Rectal smooth muscle tissue (tissue), 1 donor: ENCODE data around the gene SLC16A12.

ENCODE experiments used
- H3K27ac ChIP-seq: one replicate; pipeline ENCODE4 v1.7.0; 2013; ENCODE audit warnings: low read depth, low read length, inconsistent platforms
- H3K27me3 ChIP-seq: one replicate; pipeline ENCODE4 v1.7.0; 2013; ENCODE audit warnings: low read length; ENCODE audit not compliant: control insufficient read depth, insufficient read depth
- H3K36me3 ChIP-seq: one replicate; pipeline ENCODE4 v1.7.0; 2013; ENCODE audit warnings: low read length; ENCODE audit not compliant: control insufficient read depth, insufficient read depth
- H3K4me1 ChIP-seq: one replicate; pipeline ENCODE4 v1.7.0; 2013; ENCODE audit warnings: low read length; ENCODE audit not compliant: control insufficient read depth, insufficient read depth
- H3K4me3 ChIP-seq: one replicate; pipeline ENCODE4 v1.7.0; 2013; ENCODE audit warnings: low read length
- H3K9ac ChIP-seq: one replicate; pipeline ENCODE4 v1.7.0; 2013; ENCODE audit warnings: low read length

Gene SLC16A12

DNA sequence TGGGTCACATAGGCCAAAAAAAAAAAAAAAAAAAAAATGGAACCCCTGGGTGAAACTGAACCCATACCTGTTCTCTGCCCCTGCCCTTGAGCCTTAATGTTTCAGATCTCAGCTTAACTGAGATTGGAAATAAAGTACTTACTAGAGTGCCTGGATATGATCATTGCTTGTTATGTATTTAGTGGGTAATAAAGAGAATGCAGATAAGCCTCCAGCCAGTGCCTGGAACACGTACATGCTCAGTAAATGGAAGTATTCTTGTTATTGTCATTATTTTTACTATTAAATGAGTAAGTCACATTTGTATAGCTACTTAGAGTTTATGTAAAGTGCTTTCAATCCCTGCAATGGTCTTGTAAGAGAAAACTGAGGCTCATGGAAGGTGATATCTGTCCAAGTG, 14.7 kb downstream of the SLC16A12 start:
- Histone ChIP-seq H3K9ac (no peak overlapping the region), H3K4me1 (peaks cover 2% of the 10 kb centered on the region), H3K4me3 (no peak overlapping the region), H3K27ac (no peak overlapping the region), H3K27me3 (no peaks in the 10 kb centered on the region), H3K36me3 (no peaks in the 10 kb centered on the region)

DNA sequence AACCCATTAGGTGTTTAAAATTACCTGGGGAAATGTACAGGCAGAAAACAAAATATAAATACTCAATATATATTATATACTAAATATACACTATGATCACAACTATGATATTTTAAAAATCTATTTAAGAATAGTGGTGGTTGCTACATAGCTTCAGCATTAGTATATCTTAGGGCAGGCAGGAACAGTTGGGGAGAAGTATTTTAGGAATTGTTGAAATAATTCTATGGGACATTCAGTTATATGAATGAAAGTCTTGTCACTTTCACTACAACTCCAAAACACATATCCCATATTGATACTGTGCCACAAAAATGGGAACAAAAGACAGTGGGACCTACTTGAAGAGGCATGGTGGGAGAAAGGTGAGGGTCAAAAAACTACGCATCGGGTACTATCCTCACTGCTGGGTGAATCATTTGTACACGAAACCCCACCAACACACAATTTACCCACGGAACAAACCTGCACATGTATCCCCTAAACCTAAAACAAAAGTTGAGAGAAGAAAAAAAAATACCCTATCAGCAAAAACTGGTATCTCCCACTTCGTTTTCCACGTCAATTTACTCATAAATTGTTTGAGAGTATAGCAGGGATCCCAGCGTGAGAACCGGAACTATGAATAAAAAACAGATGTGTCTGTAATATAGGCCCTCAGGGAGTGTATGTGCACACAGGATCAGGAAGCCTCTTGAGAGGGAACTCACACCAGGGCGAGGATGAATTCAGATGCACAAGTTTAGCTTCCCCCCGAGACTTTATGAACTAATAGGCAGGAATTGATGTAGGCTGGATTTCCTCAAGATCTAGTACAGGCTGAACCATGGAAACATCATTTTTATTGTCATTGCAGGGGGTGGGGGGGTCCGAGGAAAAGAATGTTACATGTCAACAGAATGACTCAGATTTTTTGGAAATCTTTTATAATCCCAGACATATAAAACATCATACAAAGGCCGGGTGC, 16.2 kb downstream of the SLC16A12 start:
- no peak overlapping the region for H3K27ac ChIP-seq
- no peaks in the 10 kb centered on the region for H3K27me3 ChIP-seq
- peaks cover 6% of the 10 kb centered on the region for H3K4me1 ChIP-seq

DNA sequence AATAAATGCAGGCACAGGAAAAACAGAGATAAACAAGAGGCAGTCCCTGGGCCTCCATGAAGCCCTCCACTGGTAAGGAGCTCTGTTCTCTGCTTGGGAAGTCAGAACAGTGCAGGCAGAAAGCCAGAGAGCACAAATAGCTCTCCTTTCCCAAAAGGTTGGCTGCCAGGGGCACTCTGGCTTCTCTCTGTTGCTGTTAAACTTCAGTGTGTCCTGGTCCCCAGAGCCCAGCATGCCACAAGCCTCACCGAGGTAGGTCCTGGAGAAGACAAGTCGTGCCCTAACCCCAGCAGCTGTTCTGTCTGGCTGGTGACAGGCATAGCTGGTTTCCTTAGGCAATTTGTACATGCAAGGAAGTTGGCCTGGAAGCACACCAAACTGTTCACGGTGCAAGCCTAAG, 17.3 kb downstream of the SLC16A12 start:
- no peak overlapping the region for H3K9ac ChIP-seq
- H3K4me3 ChIP-seq: no peak overlapping the region
- no peaks in the 10 kb centered on the region for H3K36me3 ChIP-seq
- peaks cover 6% of the 10 kb centered on the region for H3K4me1 ChIP-seq
- no peaks in the 10 kb centered on the region for H3K27me3 ChIP-seq
- peak overlapping the region; percentile 24 for H3K27ac ChIP-seq

More for the DNA sequence above, 16.2 kb downstream of the SLC16A12 start:
- Histone ChIP-seq H3K9ac (no peak overlapping the region), H3K36me3 (no peaks in the 10 kb centered on the region), H3K4me3 (no peak overlapping the region)

DNA sequence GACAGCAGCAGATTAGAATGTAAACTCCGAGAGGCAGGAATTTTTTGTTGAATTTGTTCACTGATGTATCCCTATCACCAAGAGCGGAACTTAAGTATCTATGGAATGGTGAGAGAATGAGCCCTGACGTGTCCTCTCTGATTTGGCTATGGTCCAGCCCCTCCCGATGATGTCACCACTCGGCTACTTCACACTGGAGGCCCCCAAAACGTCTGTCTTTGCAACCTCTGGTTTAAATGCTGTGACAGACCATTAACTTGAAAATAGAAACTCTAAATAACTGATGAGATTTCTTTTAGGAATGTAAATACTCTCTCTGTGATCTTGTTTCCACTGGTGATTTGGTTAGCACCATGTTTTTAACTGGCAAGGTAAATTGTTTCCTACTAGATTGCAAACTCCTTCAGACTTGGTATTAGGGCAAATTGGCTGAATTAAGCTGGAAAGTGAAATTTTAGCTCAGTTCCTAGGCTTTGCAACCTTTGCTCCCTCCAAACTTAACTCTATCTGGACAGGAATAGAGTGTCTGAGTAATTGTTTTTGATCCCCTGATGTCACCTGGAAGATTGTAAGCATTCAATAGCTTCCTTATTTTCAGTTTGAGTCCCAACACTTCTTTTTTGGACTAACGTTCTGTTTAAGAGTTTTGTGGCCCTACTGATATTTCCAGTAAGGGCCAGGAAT, 19.1 kb downstream of the SLC16A12 start:
- Histone ChIP-seq H3K27me3 (no peaks in the 10 kb centered on the region), H3K4me3 (no peak overlapping the region), H3K27ac (peak overlapping the region; percentile 64), H3K4me1 (peaks cover 6% of the 10 kb centered on the region), H3K9ac (no peak overlapping the region), H3K36me3 (no peaks in the 10 kb centered on the region)

DNA sequence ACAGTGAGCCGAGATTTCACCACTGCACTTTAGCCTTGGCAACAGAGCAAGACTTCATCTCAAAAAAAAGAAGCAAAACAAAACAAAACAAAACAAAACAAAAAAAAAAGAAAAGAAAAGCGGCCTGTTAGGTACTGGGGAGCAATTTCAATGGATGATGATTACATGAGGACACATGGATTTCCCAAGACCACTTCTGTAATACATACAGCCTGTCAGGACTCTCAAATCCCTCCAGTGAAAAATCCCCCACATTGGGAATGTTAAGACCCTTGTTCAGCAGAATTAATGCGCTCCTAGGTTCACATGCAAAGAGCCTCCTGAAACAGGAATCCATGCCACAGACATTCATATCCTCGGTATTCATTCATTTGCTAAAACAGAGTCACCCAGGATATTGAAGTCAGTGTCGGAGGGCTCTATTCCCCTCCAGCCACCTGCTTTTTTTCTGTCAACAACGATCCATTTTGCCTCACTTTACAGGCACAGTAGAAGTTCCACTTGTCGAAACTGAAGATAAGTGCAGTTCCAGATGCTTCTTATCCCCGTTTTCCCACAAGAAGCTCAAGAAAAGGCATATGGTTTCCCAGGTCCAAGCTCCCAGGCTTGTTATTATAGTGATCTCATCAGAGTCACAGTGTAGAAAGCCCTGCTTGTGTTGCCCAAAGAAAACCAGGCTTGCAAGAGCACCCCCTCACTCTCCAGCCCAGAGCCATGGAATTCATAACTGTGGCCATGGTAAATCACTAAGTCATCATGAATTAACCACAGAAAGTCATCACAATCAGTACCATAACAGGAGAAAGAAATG, 20.2 kb downstream of the SLC16A12 start:
- H3K4me3 ChIP-seq: no peak overlapping the region
- H3K27me3 ChIP-seq: no peaks in the 10 kb centered on the region
- peaks cover 6% of the 10 kb centered on the region for H3K4me1 ChIP-seq
- H3K36me3 ChIP-seq: no peaks in the 10 kb centered on the region
- peak overlapping the region; percentile 64 for H3K27ac ChIP-seq
- H3K9ac ChIP-seq: no peak overlapping the region

DNA sequence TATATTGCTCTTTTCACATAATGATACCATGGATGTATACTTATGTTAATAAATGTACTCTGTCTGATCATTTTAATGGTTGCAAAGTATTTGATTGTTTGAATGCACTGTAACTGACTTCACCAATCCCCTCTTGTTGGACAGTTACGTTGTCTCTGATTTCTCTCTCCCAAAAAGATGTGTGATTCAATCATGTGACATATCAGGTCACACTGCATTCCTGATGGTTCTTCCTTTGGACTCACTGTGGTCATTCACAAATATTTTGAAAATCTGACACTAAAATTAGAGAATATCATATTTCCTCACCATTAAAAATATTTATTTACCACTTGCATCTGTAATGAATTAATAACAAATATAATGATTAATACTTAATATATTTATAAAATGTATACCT, 22.2 kb downstream of the SLC16A12 start:
- Histone ChIP-seq H3K27me3 (no peaks in the 10 kb centered on the region), H3K9ac (no peak overlapping the region), H3K27ac (no peak overlapping the region), H3K4me3 (no peak overlapping the region), H3K36me3 (no peaks in the 10 kb centered on the region), H3K4me1 (peaks cover 6% of the 10 kb centered on the region)

DNA sequence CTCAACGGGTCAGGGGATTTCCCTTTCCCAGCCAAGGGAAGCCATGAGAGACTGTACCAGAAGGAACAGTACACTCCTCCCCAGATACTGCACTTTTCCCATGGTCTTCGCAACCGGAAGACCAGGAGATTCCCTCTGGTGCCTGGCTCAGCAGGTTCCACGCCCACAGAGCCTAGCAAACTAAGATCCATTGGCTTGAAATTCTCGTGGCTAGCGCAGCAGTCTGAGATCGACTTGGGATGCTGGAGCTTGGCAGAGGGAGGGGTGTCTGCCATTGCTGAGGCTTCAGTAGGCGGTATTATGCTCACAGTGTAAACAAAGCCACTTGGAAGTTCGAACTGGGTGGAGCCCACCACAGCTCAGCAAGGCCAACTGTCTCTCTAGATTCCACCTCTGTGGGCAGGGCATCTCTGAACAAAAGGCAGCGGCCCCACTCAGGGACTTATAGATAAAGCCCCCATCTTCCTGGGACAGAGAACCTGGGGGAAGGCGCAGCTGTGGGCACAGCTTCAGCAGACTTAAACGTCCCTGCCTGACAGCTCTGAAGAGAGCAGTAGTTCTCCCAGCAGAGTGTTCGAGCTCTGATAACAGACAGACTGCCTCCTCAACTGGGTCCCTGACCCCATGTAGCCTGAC, 29.6 kb downstream of the SLC16A12 start:
- H3K9ac ChIP-seq: no peak overlapping the region
- no peaks in the 10 kb centered on the region for H3K36me3 ChIP-seq
- H3K4me1 ChIP-seq: no peaks in the 10 kb centered on the region
- no peaks in the 10 kb centered on the region for H3K27me3 ChIP-seq
- H3K27ac ChIP-seq: no peak overlapping the region
- H3K4me3 ChIP-seq: no peak overlapping the region

DNA sequence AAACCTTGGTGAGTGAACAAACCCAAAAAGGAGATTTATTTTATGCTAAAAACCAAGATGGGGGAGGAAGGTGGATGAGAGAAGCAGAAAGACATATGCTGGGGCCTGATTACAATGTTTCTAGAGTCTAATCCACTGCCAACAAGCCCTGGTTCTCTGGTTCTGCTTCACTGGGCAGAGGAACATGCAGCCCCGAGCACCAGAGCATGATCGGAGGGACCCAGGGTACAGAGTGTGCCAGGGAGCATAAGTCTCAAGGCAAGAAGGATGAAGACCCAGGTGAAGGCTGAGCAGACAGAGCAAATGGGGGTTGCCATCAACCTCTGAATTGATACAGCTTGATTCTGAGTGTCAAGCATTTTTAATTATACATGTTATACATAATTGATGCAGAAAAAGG, 30.7 kb downstream of the SLC16A12 start:
- Histone ChIP-seq H3K36me3 (no peaks in the 10 kb centered on the region), H3K4me1 (no peaks in the 10 kb centered on the region), H3K27me3 (no peaks in the 10 kb centered on the region), H3K9ac (no peak overlapping the region), H3K27ac (no peak overlapping the region), H3K4me3 (no peak overlapping the region)

DNA sequence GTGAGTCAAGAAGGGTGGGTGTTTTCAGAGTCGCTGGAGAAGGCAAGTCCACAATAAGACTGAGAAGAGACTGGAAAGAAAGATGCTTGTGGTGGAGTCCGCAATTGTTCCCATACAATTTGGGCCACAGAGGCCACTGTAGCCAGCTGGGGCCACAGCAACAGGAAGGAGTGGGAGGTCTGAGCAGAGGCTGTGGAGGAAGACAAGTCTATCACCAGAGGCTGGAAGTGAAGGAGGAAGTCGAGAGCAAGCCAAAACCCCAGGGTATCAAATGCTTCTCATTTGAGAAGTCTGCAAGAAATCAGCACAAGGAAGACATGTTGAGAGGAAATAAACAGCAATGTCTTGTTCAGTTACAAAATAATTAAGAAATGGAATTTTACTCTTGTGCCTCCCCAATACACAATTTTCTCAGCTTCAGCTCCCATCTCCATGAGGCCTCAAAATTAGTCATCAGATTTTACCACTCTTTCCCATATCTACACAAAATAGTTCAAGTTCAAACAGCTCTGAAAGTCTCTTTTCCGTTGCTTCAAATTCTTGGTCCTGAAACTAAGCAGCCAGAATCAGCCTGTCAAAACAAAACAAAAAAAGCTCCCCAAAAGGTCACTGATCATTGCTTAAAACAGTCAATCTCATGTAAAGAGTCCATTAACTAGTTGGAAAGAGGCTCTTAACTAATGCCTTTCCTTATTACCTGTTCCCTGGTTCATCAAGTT, 31.6 kb downstream of the SLC16A12 start:
- Histone ChIP-seq H3K27ac (no peak overlapping the region), H3K36me3 (no peaks in the 10 kb centered on the region), H3K4me3 (no peak overlapping the region), H3K4me1 (no peaks in the 10 kb centered on the region), H3K9ac (no peak overlapping the region), H3K27me3 (no peaks in the 10 kb centered on the region)

DNA sequence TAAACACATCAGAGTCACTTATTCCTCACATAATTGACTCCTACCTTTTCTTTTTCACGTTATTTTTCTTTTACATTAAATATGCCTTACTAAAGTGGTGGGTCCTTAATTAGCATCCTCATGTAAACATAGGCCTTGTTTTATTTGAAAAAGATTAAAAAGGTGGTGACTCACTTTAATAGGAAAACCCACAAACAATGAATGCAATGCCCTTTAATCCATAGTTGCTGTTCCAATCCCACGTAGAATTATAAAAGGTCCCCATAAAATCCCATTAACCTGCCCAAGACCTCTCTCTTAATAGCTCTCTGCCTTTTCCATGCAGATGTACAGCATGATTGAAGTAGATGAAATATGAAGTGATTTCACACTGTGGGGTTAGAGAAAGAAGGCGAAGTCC, 32.2 kb downstream of the SLC16A12 start:
- Histone ChIP-seq H3K4me3 (no peak overlapping the region), H3K36me3 (no peaks in the 10 kb centered on the region), H3K27ac (no peak overlapping the region), H3K27me3 (no peaks in the 10 kb centered on the region), H3K9ac (no peak overlapping the region), H3K4me1 (no peaks in the 10 kb centered on the region)

DNA sequence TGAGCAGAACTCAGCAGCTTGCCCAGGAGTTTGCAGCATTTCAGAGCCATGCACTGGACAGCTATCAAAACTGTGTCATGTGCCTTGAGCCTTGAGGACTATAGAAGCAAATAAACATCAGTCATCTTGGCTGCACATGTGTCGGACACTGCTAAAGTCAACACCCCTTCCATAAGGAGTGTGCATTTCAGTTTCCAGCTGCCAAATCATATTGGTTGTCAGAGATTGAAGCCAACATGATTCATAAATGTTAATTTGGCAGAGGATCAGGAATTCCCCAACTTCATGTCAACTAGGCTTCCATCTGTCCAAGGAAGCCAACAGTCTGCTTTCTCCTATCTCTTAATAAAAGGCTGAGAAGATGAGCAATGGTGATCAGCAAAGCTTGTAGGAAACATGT, 32.8 kb downstream of the SLC16A12 start:
- no peaks in the 10 kb centered on the region for H3K36me3 ChIP-seq
- H3K27ac ChIP-seq: no peak overlapping the region
- no peaks in the 10 kb centered on the region for H3K27me3 ChIP-seq
- no peak overlapping the region for H3K4me3 ChIP-seq
- no peaks in the 10 kb centered on the region for H3K4me1 ChIP-seq
- no peak overlapping the region for H3K9ac ChIP-seq
